CD4-positive, alpha-beta T cell (primary cell): ENCODE data around the gene RNASE13. TPM values are rescaled to one million over a fixed set of nuclear protein-coding genes. Genes with fewer than 3 reads are reported as not detected.

Experiments used
- ATAC-seq: fragments of 200-7000 bp; cut with Tn5 transposase; one replicate; pipeline ENCODE4 v1.10.0; 2022; ENCODE audit warnings: mild to moderate bottlenecking; ENCODE audit not compliant: poor library complexity
- CTCF ChIA-PET: fragments of 350-600 bp; sonication (Branson Sonifier 250); formaldehyde crosslinking; loops from one replicate; lab custom pipeline; 2021; ENCODE audit warnings: antibody characterized with exemption, inconsistent platforms; lab: Charles Lee
- POLR2A ChIA-PET: fragments of 350-600 bp; sonication (Branson Sonifier 250); formaldehyde crosslinking; loops from one replicate; lab custom pipeline; 2021; ENCODE audit warnings: antibody characterized with exemption, inconsistent platforms; lab: Charles Lee
- DNase-seq, 14 experiments: peaks; one replicate each; pipeline ENCODE4 v3.0.0-alpha.2; 2013 to 2020; ENCODE audit warnings: mixed read lengths in 2 of 14
- H3K27ac ChIP-seq, 2 donors: one replicate each; pipeline versions ENCODE4 v1.5.1 to v1.7.0; 2013; ENCODE audit warnings: low read length in 2 of 2, low read depth in 1 of 2, mild to moderate bottlenecking in 1 of 2
- H3K27me3 ChIP-seq, 2 experiments: 1 replicate in 1 of 2; 2 replicates in 1 of 2; pipeline versions ENCODE4 v1.6.1 to v1.7.0; 2013; ENCODE audit warnings: low read length in 2 of 2, control low read depth in 1 of 2, mild to moderate bottlenecking in 1 of 2, moderate library complexity in 1 of 2; ENCODE audit not compliant: insufficient read depth in 2 of 2, control insufficient read depth in 1 of 2
- H3K36me3 ChIP-seq: one replicate; pipeline ENCODE4 v1.6.1; 2013; ENCODE audit warnings: low read length, control low read depth; ENCODE audit not compliant: insufficient read depth
- H3K4me1 ChIP-seq: one replicate; pipeline ENCODE4 v1.6.1; 2013; ENCODE audit warnings: low read length, control low read depth; ENCODE audit not compliant: insufficient read depth
- H3K4me3 ChIP-seq: one replicate; pipeline ENCODE4 v1.5.1; 2013; ENCODE audit warnings: mild to moderate bottlenecking, low read length, moderate library complexity
- H3K9me3 ChIP-seq, 2 experiments: 1 replicate in 1 of 2; 2 replicates in 1 of 2; pipeline versions ENCODE4 v1.6.1 to v1.7.0; 2013; ENCODE audit warnings: low read length in 2 of 2, mild to moderate bottlenecking in 2 of 2, control low read depth in 1 of 2, moderate library complexity in 1 of 2; ENCODE audit not compliant: control insufficient read depth in 1 of 2, insufficient read depth in 1 of 2
- H3K27ac Mint-ChIP-seq: one replicate; pipeline ENCODE4 v1.8.0; 2020; ENCODE audit warnings: mixed read lengths
- H3K27me3 Mint-ChIP-seq: one replicate; pipeline ENCODE4 v1.8.0; 2021; ENCODE audit warnings: mixed read lengths
- H3K36me3 Mint-ChIP-seq: one replicate; pipeline ENCODE4 v1.8.0; 2021; ENCODE audit warnings: low read depth, mixed read lengths
- H3K4me1 Mint-ChIP-seq: one replicate; pipeline ENCODE4 v1.8.0; 2021; ENCODE audit warnings: low read depth, mixed read lengths
- H3K4me3 Mint-ChIP-seq: one replicate; pipeline ENCODE4 v1.8.0; 2020; ENCODE audit warnings: mild to moderate bottlenecking, mixed read lengths
- H3K9me3 Mint-ChIP-seq: one replicate; pipeline ENCODE4 v1.8.0; 2020; ENCODE audit warnings: mixed read lengths
- CTCF ChIP-seq: fragments of 200-600 bp; IDR thresholded peaks from one replicate; pipeline ENCODE4 v1.8.0; 2022; ENCODE audit warnings: antibody characterized with exemption, mild to moderate bottlenecking
- intact Hi-C, 2 experiments: fragments of 100-400 bp; cut with DNase I in 1 of 2; cut with micrococcal nuclease in 1 of 2; formaldehyde crosslinking; loops; one replicate each; pipeline versions ENCODE4 v1.15.1 to v1.9.0; 2023 to 2025; cut with DNase I, micrococcal nuclease
- total RNA-seq, 174 experiments: library from RNA in 2 of 174; stranded (reverse) in 2 of 174; gene quantifications; one replicate each; pipeline ENCODE4 v1.2.3 and lab custom pipeline; 2021 to 2026

The RNASE13 gene
- total RNA-seq, 2 experiments from 2014 or later, result not detected

DNA sequence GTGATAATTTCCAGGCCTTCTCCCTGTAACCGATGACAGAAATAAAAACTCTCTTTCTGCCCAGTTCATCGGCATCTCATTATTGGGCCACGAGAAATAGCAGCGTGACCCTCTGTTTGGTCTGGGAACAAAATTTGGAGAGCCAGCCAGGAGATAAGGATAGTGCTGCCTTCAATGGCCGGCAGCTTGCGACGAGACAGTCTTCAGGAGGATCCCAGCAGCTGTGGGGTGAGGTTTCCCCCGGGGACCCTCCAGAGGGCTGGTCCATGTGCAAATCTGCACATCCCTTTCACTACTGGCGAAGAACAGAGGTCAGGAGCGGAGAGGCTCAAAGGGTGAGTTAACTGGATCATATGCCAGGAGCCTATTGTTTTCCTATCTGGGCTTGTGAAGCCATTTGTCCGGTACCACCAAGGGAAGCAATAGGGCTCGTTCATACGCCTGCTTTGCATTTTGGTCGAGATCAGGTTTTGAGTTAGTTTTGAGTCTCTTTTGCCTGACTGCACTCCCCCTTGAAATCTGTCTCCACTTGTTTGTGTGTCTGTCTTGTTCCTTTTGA lies 30.7 kb downstream of the RNASE13 start:
- ATAC-seq (no peak), DNase-seq (no peak)
- H3K9me3 Mint-ChIP-seq, result no peaks in the 10 kb centered on the region
- Histone ChIP-seq H3K27ac (no peak overlapping the region), H3K27me3 (no peaks in the 10 kb centered on the region), H3K36me3 (no peaks in the 10 kb centered on the region), H3K4me3 (no peak overlapping the region), H3K9me3 (no peaks in the 10 kb centered on the region), H3K4me1 (no peaks in the 10 kb centered on the region)
- no peaks in the 10 kb centered on the region for H3K27me3 Mint-ChIP-seq
- H3K4me1 Mint-ChIP-seq, result no peaks in the 10 kb centered on the region
- ChIA-PET CTCF (interaction anchor here (0.5 to 2.1 kb wide), 4 partner anchors 11 to 440 kb away, joined by 3 to 7 read pairs (median 4); no protein-coding TSS in a partner anchor), POLR2A (no interaction called here)
- TF ChIP-seq CTCF, result no peak
- H3K36me3 Mint-ChIP-seq, result no peaks in the 10 kb centered on the region
- H3K27ac Mint-ChIP-seq, result no peak overlapping the region
- no peak overlapping the region for H3K4me3 Mint-ChIP-seq
- intact Hi-C loops, result no loop called here

GRCh38 chr14:21001218-21001617 lies 33.4 kb downstream of the RNASE13 start:
- no peak for ATAC-seq
- TF ChIP-seq CTCF, result no peak
- Histone ChIP-seq H3K4me3 (no peak overlapping the region), H3K9me3 (no peaks in the 10 kb centered on the region), H3K27ac (no peak overlapping the region), H3K36me3 (peaks cover 12% of the 10 kb centered on the region), H3K4me1 (no peaks in the 10 kb centered on the region), H3K27me3 (no peaks in the 10 kb centered on the region)
- no peaks in the 10 kb centered on the region for H3K27me3 Mint-ChIP-seq
- H3K4me1 Mint-ChIP-seq, result peaks cover 22% of the 10 kb centered on the region
- intact Hi-C loops, result no loop called here
- no peak for DNase-seq
- ChIA-PET POLR2A (interaction anchor here (0.6 kb wide), 1 partner anchor 128 kb away, joined by 3 read pairs; no protein-coding TSS in a partner anchor), CTCF (interaction anchor here (1.5 kb wide), 1 partner anchor 14 kb away, joined by 3 read pairs; no protein-coding TSS in a partner anchor)
- no peak overlapping the region for H3K27ac Mint-ChIP-seq
- H3K4me3 Mint-ChIP-seq, result no peak overlapping the region
- H3K36me3 Mint-ChIP-seq, result peaks cover 23% of the 10 kb centered on the region
- H3K9me3 Mint-ChIP-seq, result no peaks in the 10 kb centered on the region

- Histone ChIP-seq H3K4me1 (no peaks in the 10 kb centered on the region), H3K9me3 (no peaks in the 10 kb centered on the region), H3K4me3 (no peak overlapping the region), H3K27me3 (no peaks in the 10 kb centered on the region), H3K27ac (no peak overlapping the region), H3K36me3 (peaks cover 28% of the 10 kb centered on the region)
- DNase-seq, result no peak
- ATAC-seq, result no peak
- Mint-ChIP-seq H3K9me3 (no peaks in the 10 kb centered on the region), H3K4me3 (no peak overlapping the region), H3K36me3 (peaks cover 39% of the 10 kb centered on the region), H3K27ac (no peak overlapping the region), H3K27me3 (no peaks in the 10 kb centered on the region), H3K4me1 (peaks cover 34% of the 10 kb centered on the region)
- no peak for TF ChIP-seq CTCF
- POLR2A ChIA-PET, result no interaction called here
- CTCF ChIA-PET, result no interaction called here
- intact Hi-C loops, result no loop called here
These were observed 35.0 kb downstream of the RNASE13 start for GRCh38 chr14:20999591-20999990.
